ENCODE data around the gene STK38L. TPM values are rescaled to one million over a fixed set of nuclear protein-coding genes. Genes with fewer than 3 reads are reported as not detected.

The STK38L gene
- polyA plus RNA-seq, 1 of the 3 experiments (the other 2 are of a cell fraction): 4.7 TPM

DNA sequence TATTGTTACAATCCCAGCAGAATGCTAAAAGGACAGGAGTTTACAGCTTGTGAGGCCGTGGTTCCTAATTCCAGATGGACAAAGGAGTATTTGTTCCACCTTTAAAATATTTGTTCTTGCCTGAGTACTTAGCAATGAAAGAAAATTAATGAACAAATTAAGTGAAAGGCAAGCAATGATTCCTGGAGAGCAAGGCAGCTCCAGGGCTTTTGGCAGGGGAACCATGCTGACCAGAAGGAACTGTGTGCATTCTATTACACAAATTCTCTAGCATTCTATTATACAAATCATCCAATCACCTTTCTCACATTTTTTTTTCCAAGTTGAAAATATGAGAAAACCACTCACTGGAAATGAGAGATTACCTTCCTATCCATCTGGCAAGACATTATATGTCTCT, 86.8 kb downstream of the STK38L start:
- no peaks in the 10 kb centered on the region for H3K9me3 ChIP-seq
- ChIA-PET CTCF (interaction anchor here (0.8 to 1.4 kb wide), 3 partner anchors 12 to 54 kb away, joined by 3 to 4 read pairs (median 3); no protein-coding TSS in a partner anchor), POLR2A (no interaction called here)
- H3K4me3 ChIP-seq (ENCODE audit: low read depth in 2 of 2, low read length in 1 of 2): no peak overlapping the region; a peak in 1 of 4 replicates
- H3F3A ChIP-seq (replicated peaks; ENCODE audit: insufficient read depth): peaks cover 11% of the 10 kb centered on the region
- peak overlapping the region; percentile 89 for H3K4me2 ChIP-seq
- no peaks in the 10 kb centered on the region for H4K20me1 ChIP-seq (ENCODE audit: insufficient read depth)
- peaks cover 6 to 8% of the 10 kb centered on the region in 2 experiments; a peak in 3 of 4 replicates for H3K4me1 ChIP-seq (ENCODE audit: control insufficient read depth in 1 of 2, insufficient read depth in 2 of 2, low read depth in 1 of 2, low read length in 1 of 2)
- peaks cover 25% of the 10 kb centered on the region for H3K79me2 ChIP-seq (ENCODE audit: insufficient read depth)
- H3K27me3 ChIP-seq (ENCODE audit: insufficient read depth): no peaks in the 10 kb centered on the region
- peak overlapping the region; percentile 83 for H2AFZ ChIP-seq (ENCODE audit: low read depth)
- peak overlapping the region; percentile 61 for H3K9ac ChIP-seq
- WGBS (ENCODE audit: low lambda C conversion rate): 86% methylated on average over 1 of the region's 1 CpG
- peak overlapping the region in 1 of 2 experiments; percentile 86; a peak in 3 of 4 replicates for H3K27ac ChIP-seq (ENCODE audit: low read depth in 2 of 2, low read length in 1 of 2)
- no peak for DNase-seq
- TF ChIP-seq RFX5 (IDR thresholded peaks at IDR 0.05; ENCODE audit: low read length): no peak
- TF ChIP-seq YY1 (IDR thresholded peaks at IDR 0.05; ENCODE audit: low read depth): no peak
- TF ChIP-seq, protein P1, sequence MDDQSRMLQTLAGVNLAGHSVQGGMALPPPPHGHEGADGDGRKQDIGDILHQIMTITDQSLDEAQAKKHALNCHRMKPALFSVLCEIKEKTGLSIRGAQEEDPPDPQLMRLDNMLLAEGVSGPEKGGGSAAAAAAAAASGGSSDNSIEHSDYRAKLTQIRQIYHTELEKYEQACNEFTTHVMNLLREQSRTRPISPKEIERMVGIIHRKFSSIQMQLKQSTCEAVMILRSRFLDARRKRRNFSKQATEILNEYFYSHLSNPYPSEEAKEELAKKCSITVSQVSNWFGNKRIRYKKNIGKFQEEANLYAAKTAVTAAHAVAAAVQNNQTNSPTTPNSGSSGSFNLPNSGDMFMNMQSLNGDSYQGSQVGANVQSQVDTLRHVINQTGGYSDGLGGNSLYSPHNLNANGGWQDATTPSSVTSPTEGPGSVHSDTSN (IDR thresholded peaks at IDR 0.05): no peak
- no peaks in the 10 kb centered on the region for H3K9me2 ChIP-seq
- peaks cover 8 to 10% of the 10 kb centered on the region in 2 experiments for H3K36me3 ChIP-seq (replicated peaks in 1 of 2; ENCODE audit: control insufficient read depth in 1 of 2, insufficient read depth in 2 of 2, low read length in 1 of 2)

DNA sequence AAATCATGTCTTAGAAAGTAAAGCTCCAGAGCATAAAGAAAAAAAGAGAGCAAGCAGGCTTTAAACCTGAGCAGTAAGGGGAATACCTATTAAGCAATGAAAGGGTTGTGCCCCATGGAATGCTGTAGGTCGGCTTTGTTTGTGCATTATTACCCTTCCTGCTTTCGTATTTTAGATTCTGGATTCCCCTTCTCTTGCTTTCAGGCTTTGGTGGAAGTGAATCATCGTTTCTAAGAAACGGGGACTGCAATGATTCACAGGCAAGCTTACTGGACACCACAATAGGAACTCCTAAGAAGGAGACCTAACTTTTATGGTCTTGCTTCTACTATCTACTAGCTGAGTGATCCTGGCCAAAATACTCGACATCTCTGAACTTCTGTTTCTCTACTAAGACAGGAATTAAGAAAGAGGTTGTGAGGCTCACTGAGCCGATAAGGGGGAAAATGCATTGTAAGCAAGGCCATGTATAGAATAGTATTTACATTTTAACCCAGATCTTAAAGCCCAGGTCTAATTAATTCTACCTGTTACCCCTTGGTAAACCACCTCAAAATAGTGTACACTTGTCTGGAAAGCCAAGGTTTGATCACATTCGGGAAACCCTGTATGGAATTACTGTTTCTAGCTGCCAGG, 87.3 kb downstream of the STK38L start:
- Histone ChIP-seq H3K79me2 (ENCODE audit: insufficient read depth) (peaks cover 25% of the 10 kb centered on the region), H2AFZ (ENCODE audit: low read depth) (peak overlapping the region; percentile 99), H3K4me1 (ENCODE audit: control insufficient read depth in 1 of 2, insufficient read depth in 2 of 2, low read depth in 1 of 2, low read length in 1 of 2) (peaks cover 6 to 8% of the 10 kb centered on the region in 2 experiments; a peak in 3 of 4 replicates), H4K20me1 (ENCODE audit: insufficient read depth) (no peaks in the 10 kb centered on the region), H3K27ac (ENCODE audit: low read depth in 2 of 2, low read length in 1 of 2) (peak overlapping the region; percentile 24 to 86; a peak in 3 of 4 replicates), H3K9ac (peak overlapping the region; percentile 61), H3K4me3 (ENCODE audit: low read depth in 2 of 2, low read length in 1 of 2) (peak overlapping the region; percentile 12 to 37; a peak in 2 of 4 replicates), H3K36me3 (replicated peaks in 1 of 2; ENCODE audit: control insufficient read depth in 1 of 2, insufficient read depth in 2 of 2, low read length in 1 of 2) (peaks cover 5 to 6% of the 10 kb centered on the region in 2 experiments), H3K9me3 (no peaks in the 10 kb centered on the region), H3K4me2 (peak overlapping the region; percentile 89), H3K9me2 (no peaks in the 10 kb centered on the region), H3K27me3 (ENCODE audit: insufficient read depth) (no peaks in the 10 kb centered on the region), H3F3A (replicated peaks; ENCODE audit: insufficient read depth) (peaks cover 11% of the 10 kb centered on the region)
- no peak for TF ChIP-seq SMC3 (IDR thresholded peaks at IDR 0.05; ENCODE audit: low read depth, low read length)
- TF ChIP-seq TCF12 (IDR thresholded peaks at IDR 0.05): peak; percentile 26; the same call in 1 of the 2 replicates
- TF ChIP-seq JUND (IDR thresholded peaks at IDR 0.05): peak; percentile 84
- no peak for TF ChIP-seq POLR2AphosphoS5 (IDR thresholded peaks at IDR 0.05; ENCODE audit: low read depth, low read length)
- no peak for TF ChIP-seq SIN3A (IDR thresholded peaks at IDR 0.05; ENCODE audit: borderline replicate concordance, low read depth, low read length)
- TF ChIP-seq FOSL2 (IDR thresholded peaks at IDR 0.05; ENCODE audit: borderline replicate concordance, low read depth): peak; percentile 91
- no peak for DNase-seq
- WGBS (ENCODE audit: low lambda C conversion rate): 16% methylated on average over 7 of the region's 7 CpGs
- ChIA-PET POLR2A (no interaction called here), CTCF (interaction anchor here (0.8 to 2.0 kb wide), 4 partner anchors 11 to 54 kb away, joined by 3 to 5 read pairs (median 4); no protein-coding TSS in a partner anchor)

GRCh38 chr12:27331927-27332324, 87.8 kb downstream of the STK38L start:
- CTCF ChIA-PET: interaction anchor here (1.2 to 2.0 kb wide), 2 partner anchors 11 to 49 kb away, joined by 3 to 5 read pairs; no protein-coding TSS in a partner anchor
- H2AFZ ChIP-seq (ENCODE audit: low read depth): peak overlapping the region; percentile 99
- no peak for DNase-seq
- POLR2A ChIA-PET: no interaction called here
- H3K27ac ChIP-seq (ENCODE audit: low read depth in 2 of 2, low read length in 1 of 2): peak overlapping the region; percentile 24 to 86; a peak in 3 of 4 replicates
- peaks cover 0 to 4% of the 10 kb centered on the region in 2 experiments for H3K36me3 ChIP-seq (replicated peaks in 1 of 2; ENCODE audit: control insufficient read depth in 1 of 2, insufficient read depth in 2 of 2, low read length in 1 of 2)
- H3K4me1 ChIP-seq (ENCODE audit: control insufficient read depth in 1 of 2, insufficient read depth in 2 of 2, low read depth in 1 of 2, low read length in 1 of 2): peaks cover 6 to 8% of the 10 kb centered on the region in 2 experiments; a peak in 3 of 4 replicates
- 32% methylated on average over 3 of the region's 3 CpGs for WGBS (ENCODE audit: low lambda C conversion rate)
- H3K9me3 ChIP-seq: no peaks in the 10 kb centered on the region
- H3K9me2 ChIP-seq: no peaks in the 10 kb centered on the region
- H3K4me3 ChIP-seq (ENCODE audit: low read depth in 2 of 2, low read length in 1 of 2): peak overlapping the region in 1 of 2 experiments; percentile 87; a peak in 2 of 4 replicates
- TF ChIP-seq, protein P2, sequence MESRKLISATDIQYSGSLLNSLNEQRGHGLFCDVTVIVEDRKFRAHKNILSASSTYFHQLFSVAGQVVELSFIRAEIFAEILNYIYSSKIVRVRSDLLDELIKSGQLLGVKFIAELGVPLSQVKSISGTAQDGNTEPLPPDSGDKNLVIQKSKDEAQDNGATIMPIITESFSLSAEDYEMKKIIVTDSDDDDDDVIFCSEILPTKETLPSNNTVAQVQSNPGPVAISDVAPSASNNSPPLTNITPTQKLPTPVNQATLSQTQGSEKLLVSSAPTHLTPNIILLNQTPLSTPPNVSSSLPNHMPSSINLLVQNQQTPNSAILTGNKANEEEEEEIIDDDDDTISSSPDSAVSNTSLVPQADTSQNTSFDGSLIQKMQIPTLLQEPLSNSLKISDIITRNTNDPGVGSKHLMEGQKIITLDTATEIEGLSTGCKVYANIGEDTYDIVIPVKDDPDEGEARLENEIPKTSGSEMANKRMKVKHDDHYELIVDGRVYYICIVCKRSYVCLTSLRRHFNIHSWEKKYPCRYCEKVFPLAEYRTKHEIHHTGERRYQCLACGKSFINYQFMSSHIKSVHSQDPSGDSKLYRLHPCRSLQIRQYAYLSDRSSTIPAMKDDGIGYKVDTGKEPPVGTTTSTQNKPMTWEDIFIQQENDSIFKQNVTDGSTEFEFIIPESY (IDR thresholded peaks at IDR 0.05; ENCODE audit: borderline replicate concordance, low read depth): no peak
- no peak for TF ChIP-seq MEF2A (IDR thresholded peaks at IDR 0.05; ENCODE audit: borderline replicate concordance, low read depth)
- TF ChIP-seq, protein P1 (IDR thresholded peaks at IDR 0.05): no peak
- H4K20me1 ChIP-seq (ENCODE audit: insufficient read depth): no peaks in the 10 kb centered on the region
- peak overlapping the region; percentile 89 for H3K4me2 ChIP-seq
- H3K79me2 ChIP-seq (ENCODE audit: insufficient read depth): peaks cover 26% of the 10 kb centered on the region
- peaks cover 11% of the 10 kb centered on the region for H3F3A ChIP-seq (replicated peaks; ENCODE audit: insufficient read depth)
- peak overlapping the region; percentile 67 for H3K9ac ChIP-seq
- H3K27me3 ChIP-seq (ENCODE audit: insufficient read depth): no peaks in the 10 kb centered on the region
